ENCODE data around the gene CHRNA10.

- TF ChIP-seq, protein P1, sequence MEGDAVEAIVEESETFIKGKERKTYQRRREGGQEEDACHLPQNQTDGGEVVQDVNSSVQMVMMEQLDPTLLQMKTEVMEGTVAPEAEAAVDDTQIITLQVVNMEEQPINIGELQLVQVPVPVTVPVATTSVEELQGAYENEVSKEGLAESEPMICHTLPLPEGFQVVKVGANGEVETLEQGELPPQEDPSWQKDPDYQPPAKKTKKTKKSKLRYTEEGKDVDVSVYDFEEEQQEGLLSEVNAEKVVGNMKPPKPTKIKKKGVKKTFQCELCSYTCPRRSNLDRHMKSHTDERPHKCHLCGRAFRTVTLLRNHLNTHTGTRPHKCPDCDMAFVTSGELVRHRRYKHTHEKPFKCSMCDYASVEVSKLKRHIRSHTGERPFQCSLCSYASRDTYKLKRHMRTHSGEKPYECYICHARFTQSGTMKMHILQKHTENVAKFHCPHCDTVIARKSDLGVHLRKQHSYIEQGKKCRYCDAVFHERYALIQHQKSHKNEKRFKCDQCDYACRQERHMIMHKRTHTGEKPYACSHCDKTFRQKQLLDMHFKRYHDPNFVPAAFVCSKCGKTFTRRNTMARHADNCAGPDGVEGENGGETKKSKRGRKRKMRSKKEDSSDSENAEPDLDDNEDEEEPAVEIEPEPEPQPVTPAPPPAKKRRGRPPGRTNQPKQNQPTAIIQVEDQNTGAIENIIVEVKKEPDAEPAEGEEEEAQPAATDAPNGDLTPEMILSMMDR (IDR thresholded peaks at IDR 0.05): no peak
- no peak for TF ChIP-seq POLR2A (IDR thresholded peaks at IDR 0.05)
Measured at GRCh38 chr11:3658252-3658651, 12.9 kb downstream of the CHRNA10 start.

Data from thyroid gland (tissue), 4 donors.